ELR (cell line): ENCODE data around the gene AHCY.
A peak's percentile ranks its signal among the peaks of the same experiment; 100 is the strongest.
"Not testable (repeated sequence)": the region's sequence is repeated elsewhere in the genome, so short reads cannot be mapped to it uniquely, and the experiment has no call there.

Experiments used
- DNase-seq: peaks from one replicate; pipeline ENCODE4 v3.0.0-alpha.2; 2015; ENCODE audit warnings: low read depth

AHCY gene

DNA sequence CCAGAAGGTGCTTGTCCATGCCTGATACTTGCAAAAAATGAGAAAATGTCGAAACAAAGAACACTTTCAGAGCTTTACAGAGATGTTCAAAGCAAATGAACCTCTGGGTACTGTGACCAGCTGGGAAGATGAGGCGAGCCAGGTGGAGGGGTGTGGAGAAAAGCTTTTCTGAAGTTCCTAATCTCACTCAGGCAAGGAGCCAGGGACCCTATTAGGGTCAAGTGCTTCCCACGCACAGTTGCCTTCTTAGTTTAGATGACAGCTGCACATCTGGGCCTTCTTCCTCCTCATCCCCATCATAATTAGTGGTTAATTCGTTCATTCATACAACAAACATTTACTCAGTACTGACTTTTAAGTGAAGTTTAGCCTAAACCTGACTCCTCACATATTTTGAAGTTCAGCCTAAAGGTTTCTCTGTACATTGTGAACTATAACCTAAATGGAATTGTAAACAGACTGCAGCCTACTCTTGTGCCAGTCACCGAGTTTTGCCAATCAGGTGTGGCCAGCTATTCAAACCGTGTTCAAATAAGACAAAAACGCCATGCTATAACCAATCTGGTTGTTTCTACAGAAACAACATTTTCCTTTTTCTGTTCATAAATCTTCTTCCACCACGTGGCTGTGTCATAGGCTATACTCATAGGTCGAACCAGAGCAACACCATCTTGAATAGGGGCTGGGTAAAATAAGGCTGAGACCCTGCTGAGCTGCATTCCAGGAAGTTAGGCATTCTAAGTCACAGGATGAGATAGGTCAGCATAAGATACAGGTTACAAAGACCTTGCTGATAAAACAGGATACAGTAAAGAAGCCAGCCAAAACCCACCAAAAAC is 19.3 kb upstream of the AHCY start:
- no peak for DNase-seq

DNA sequence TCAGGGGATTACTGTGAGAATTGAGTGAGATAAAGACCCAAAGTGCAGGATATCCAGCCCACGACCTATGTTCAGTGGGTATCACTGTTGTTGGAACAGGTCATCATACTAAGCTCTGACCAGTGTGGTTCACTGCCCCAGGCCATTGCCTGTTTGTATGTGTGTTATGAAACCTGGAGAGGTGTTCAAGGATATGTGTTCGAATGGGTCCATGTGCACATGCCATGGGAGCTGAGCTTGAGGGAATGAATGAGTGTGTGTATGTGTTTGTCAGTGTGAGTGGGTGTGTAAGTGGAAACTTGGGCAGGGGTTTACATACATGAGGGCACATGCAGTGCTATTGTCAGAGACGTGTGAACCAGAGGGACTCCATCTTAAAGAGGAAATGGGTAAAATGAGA is 17.7 kb upstream of the AHCY start:
- no peak for DNase-seq

DNA sequence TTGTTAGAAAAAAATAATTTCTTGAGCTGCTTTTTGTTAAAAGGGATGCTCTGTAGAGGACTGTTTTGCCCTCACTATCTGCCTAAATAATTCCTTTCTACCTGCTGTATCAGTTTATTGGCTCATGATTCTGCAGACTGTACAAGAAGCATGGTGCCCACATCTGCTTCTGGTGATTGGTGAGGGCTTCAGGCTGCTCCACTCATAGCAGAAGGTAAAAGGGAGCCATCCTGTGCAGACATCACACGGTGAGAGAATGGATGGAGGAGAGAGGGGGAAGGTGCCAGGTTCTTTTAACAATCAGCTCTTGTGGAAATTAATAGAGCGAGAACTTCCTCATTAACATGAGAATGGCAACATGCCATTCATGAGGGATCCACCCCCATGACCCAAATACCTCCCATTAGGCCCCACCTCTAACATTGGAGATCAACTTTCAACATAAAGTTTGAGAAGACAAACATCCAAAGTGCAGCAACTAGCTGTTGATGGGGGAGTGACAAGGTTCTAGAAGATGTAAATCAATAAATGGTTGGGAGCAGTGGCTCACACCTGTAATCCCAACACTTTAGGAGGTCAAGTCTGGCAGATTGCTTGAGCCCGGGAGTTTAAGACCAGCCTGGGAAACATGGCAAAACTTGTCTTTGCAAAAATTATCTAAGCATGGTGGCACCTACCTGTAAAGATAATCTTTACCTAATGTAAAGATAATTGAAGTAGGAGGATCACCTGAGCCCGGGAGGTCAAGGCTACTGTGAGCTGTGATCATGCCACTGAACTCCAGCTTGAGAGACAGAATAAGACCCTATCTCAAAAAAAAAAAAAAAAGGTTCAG is 15.7 kb upstream of the AHCY start:
- no peak for DNase-seq

DNA sequence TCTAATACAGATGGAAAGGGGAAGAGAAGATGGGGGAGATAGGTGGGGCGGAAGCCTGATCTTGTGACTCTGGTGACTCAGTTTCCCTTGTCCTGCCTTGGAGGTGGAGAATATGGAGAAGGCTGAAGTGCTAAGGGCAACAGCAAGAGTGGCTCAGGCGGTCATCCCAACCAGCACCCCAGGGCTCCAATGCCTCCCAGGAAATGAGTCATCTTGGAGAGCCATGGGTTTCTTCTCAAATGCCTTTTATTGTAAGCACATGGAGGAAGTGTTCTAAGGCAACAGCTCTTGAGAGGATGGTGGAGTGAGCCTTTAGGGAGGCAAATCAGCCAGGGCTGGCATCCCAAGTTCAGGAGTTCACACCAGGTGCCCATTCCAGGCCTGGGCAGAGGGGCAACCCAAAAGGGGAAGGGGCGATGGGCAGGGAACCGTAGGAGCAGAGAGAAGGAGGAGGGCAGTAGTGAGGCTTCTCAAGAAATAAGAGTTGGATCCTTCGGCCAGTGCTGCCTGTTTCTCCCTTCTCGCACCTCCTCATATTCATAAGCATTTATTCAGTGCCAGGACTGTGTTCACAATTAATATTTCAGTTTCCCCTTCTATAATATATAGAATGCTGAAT is 13.2 kb upstream of the AHCY start:
- DNase-seq, result peak; percentile 94

DNA sequence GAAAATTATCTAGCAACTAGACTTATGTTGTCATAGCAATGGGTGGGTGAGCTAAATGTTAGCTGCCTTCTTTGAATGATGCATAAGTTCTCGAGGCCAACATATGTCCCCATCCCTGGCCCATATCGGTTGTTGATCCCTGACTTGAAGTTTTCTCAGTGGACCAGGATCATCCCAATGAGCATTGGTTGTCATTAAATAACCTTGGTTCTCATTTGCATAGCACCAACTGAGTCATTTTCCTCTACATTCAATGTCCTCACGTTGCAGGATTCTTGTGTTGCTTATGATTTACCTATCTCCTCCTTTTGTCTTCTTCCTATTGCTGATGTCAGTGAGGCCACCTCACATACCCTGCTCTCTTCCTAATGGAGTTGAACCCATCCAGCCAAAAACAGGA is 12.1 kb upstream of the AHCY start:
- DNase-seq, result peak; percentile 57

GRCh38 chr20:34312544-34313217 is 9.5 kb upstream of the AHCY start:
- peak; percentile 97 for DNase-seq

GRCh38 chr20:34312024-34312460 is 8.9 kb upstream of the AHCY start:
- DNase-seq, result peak; percentile 39

DNA sequence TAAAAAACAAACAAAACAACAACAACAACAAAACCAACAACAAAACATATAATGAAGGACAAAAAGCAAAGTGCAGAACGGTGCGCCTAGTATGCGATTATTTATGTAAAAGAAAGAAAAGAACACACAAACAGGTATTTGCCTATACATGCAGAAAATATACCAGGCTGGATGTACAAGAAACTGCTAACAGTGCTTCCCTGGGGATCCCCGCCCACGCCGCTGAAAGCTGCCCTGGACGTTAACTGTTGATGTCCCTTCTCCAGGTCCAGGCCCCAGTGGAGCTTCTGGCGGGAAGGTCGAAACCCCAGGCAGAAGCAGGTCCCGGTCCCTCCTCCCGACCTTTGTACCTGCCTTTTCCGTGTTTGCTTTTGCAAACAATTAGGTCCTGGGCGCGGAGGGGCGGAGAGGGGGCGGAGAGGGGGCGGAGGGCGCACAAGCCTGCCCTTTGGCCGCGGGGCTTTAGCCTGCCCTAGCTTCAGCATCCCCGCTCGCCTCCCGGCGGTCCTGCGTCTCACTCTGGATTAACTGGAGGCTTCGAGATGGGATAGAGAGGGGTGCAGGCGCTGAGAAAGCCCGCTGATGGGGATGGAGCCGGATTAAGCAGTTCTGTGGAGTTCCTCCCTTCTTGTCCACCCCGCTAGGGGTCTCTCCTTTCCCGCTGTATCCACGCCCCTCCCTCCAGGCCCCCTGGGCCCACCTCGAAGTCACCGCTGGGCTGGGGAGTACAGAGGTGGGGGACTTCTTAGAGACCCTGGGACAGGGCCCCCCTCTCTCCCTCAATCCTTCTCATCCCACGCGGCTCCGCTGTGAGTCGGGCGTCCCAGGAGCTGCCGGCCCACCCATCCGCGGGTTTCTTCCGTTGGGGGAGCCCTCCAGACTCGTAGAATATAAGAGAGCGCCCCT is 8.2 kb upstream of the AHCY start:
- peak; percentile 33 for DNase-seq

DNA sequence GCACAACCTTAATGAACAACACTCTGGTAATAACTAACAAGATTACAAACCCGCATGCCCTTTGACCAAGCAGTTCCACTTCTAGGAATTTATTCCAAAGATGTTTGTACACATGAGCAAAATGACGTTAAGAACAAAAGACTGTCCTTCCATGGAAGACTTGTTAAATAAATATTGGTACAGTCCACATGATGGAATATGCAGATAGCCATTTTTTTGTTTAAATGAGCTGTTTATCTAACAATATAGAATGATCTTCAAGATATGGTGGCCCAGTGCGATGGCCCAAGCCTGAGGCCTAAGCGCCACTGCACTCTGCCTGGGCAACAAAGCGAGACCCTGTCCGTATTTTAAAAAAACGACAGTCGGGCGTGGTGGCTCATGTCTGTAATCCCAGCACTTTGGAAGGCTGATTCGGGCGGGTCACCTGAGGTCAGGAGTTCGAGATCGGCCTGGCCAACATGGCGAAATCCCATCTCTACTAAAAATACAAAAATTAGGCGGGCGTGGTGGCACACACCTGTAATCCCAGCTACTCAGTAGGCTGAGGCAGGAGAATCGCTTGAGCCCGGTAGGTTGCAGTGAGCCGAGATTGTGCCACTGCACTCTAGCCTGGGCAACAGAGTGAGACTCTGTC is 7.4 kb upstream of the AHCY start:
- DNase-seq, result no peak

DNA sequence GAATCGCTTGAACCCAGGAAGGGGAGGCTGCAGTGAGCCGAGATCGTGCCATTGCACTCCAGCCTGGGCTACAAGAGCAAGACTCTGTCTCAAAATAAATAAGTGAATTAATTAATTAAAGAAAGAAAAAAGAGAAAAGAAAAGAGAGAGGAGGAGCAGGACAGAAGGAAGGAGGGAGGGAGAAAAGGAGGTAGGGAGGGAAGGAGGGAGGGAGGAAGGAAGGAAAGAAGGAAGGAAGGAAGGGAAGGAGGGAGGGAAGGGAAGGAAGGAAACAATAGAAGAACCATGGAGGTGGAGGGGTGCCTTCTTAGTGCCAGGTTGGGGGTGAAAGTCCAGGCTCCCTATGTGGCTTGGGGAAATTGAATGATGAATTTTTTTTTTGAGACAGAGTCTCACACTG is 6.5 kb upstream of the AHCY start:
- DNase-seq, result no peak

DNA sequence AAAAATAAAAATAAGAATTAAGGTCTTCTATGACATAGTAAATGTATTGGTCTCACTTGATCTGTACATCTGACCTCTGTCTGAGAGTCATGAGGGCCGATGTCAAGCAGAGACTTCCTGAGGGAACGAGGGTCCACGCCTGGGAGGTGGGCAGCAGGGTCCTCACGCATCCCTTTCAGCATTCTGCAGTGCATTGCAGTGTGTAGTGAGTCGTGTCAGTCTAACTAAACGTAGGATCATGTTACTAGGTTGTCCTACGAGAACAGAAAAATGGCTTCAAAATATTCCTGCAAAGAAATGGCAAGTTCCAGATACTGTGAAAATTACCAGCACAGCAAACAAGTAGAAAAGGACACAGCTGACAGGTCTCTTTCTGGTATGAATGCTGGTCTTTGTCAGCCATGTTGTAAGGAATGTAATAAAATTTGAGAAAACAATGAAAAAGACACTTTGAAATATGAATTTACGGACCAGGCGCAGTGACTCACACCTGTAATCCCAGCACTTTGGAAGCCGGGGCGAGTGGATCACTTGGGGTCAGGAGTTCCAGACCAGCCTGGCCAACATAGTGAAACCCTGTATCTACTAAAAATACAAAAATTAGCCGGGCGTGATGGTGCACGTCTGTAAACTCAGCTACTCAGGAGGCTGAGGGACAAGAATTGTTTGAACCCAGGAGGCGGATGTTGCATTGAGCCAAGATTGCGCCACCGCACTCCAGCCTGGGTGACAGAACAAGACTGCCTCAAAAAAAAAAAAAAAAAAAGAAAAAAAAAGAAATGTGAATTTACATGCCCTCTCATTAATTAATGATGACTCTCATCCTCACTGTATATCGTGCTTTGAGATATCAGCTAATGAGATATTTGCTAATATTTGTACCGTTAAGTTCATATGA is 2.4 kb upstream of the AHCY start:
- DNase-seq, result no peak

GRCh38 chr20:34302312-34302722 is 838 bp downstream of the AHCY start:
- DNase-seq, result peak; percentile 55

DNA sequence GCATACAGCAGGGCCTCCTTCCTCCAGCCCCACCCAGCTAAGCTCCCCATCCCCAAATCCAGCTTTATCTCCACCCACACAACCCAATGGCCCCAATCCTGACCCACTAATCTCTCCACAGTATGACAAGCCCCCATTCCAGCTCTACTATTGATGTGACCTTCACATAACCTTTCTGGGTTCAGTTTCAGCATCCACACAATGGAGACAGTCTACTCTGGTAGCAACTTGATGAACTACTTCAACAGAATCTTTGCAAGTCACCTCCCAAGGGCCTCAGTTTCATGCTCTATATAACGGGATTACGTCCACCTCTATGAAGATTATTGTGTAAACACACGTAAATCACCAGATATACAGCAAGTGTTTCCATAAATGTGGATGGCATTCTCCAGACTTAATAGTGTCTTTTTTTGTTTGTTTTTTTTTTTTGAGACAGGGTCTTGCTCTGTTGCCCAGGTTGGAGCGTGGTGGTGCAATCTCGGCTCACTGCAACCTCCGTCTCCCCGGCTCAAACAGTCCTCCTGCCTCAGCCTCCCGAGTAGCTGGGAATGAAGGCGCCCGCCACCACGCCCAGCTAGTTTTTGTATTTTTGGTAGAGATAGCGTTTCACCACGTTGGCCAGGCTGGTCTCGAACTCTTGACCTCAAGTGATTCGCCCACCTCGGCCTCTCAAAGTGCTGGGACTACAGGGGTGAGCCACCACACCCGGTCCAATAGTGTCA is 1.4 kb downstream of the AHCY start:
- no peak for DNase-seq

GRCh38 chr20:34300809-34301586 is 2.2 kb downstream of the AHCY start:
- no peak for DNase-seq

DNA sequence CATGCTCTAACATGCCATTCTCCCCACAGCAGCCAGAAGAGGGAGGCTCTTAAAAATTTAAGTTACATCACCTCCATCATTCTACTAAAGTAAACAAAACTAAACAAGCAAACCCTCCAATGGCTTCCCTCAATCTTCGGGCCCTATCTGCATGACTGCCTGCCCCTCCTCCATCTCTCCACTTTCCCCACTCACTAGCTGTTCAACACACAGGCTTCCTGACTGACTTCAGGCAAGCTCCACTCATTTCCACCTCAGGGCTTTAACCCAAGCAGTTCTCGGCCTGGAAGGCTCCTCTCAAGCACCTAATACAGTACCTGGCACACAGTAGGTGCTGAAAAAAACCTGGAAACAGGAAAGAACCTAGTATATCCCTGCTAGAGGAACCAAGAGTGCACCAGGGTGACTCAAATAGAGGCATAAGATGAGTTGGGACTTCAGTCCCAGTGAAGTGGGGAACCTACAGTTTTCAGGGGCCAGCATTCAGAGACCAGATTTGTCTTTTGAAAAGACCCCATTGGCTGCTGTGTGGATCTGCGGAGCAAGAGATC is 2.8 kb downstream of the AHCY start:
- DNase-seq, result no peak

DNA sequence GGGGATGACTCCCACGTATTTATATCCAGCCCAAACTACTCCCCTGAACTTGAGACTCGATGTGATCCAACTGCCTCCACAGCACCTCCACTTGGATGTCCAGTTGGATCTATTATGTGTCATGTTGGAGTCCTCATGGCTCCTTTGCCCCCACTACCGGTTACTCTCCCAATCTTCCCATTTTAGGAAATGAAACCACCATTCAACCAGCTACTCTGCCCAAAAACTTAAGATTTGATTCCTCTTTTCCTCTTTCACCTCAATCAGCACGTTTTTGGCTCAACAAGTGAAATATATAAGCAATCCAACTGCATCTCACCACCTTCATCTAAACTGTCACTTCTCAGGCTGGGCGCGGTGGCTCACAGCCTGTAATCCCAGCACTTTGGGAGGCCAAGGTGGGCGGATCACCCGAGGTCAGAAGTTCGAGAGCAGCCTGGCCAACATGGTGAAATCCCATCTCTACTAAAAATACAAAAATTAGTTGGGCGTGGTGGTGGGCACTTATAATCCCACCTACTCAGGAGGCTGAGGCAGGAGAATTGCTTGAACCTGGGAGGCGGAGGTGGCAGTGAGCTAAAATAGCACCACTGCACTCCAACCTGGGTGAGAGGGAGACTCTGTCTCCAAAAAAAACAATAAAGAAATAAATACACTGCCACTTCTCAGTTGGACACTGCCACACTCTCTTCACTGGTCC is 3.4 kb downstream of the AHCY start:
- no peak for DNase-seq

DNA sequence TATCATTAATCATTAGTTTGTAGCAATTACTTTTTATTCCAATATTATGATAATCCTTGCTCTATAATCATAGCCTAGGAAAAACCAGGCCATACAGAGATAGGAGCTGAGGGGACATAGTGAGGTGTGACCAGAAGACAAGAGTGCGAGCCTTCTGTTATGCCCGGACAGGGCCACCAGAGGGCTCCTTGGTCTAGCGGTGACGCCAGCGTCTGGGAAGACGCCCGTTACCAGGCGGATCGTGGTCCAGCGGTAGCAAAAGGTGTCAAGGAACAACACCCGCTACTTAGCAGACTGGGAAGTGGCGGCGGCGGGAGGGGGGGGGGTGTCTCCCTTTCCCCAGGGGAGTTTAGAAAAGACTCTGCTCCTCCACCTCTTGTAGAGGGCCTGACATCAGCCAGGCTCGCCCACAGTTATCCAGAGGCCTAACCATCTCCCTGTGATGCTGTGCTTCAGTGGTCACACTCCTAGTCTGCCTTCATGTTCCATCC is 4.8 kb downstream of the AHCY start:
- not testable (repeated sequence) for DNase-seq
